Keratinocyte (primary cell): ENCODE data around the gene ZBTB1. TPM values are rescaled to one million over a fixed set of nuclear protein-coding genes. Genes with fewer than 3 reads are reported as not detected.

ENCODE experiments used
- DNase-seq: peaks from one replicate; pipeline ENCODE4 v3.0.0-alpha.2; 2011; ENCODE audit warnings: low read depth, missing footprints, low spot score
- FAIRE-seq: peaks from 2 replicates; lab custom pipeline; 2011; peaks lifted over from hg19 to GRCh38; lab: Jason Lieb, UNC
- H2AFZ ChIP-seq: 2 replicates; pipeline ENCODE4 v1.6.0; 2012; ENCODE audit warnings: low read length, control low read depth, inconsistent platforms; ENCODE audit not compliant: control insufficient read depth
- H3K27ac ChIP-seq: 2 replicates; pipeline ENCODE4 v1.5.1; 2011; ENCODE audit warnings: low read length; ENCODE audit not compliant: control insufficient read depth, insufficient read depth
- H3K27me3 ChIP-seq: 3 replicates; pipeline ENCODE4 v1.6.0; 2011; ENCODE audit warnings: low read length; ENCODE audit not compliant: control insufficient read depth, insufficient read depth; ENCODE audit errors: extremely low read depth
- H3K36me3 ChIP-seq, 2 experiments: 2 replicates in 1 of 2; 3 replicates in 1 of 2; pipeline ENCODE4 v1.5.1; 2011; ENCODE audit warnings: low read length in 2 of 2, mild to moderate bottlenecking in 1 of 2; ENCODE audit not compliant: control insufficient read depth in 2 of 2, insufficient read depth in 2 of 2; ENCODE audit errors: extremely low read depth in 1 of 2
- H3K4me1 ChIP-seq: 3 replicates; pipeline ENCODE4 v1.5.1; 2011; ENCODE audit warnings: low read length; ENCODE audit not compliant: control insufficient read depth, insufficient read depth; ENCODE audit errors: extremely low read depth
- H3K4me2 ChIP-seq: 3 replicates; pipeline ENCODE4 v1.6.0; 2011; ENCODE audit warnings: low read depth, low read length; ENCODE audit not compliant: control insufficient read depth, insufficient read depth; ENCODE audit errors: extremely low read depth
- H3K4me3 ChIP-seq, 3 experiments: fragments of 200-600 bp in 1 of 3; sonication (generic) in 1 of 3; 2 replicates in 2 of 3; 3 replicates in 1 of 3; pipeline ENCODE4 v1.5.1; 2011 to 2016; ENCODE audit warnings: low read length in 3 of 3, mild to moderate bottlenecking in 3 of 3, control low read depth in 2 of 3, inconsistent platforms in 1 of 3, low read depth in 1 of 3, mixed read lengths in 1 of 3, mixed run types in 1 of 3, moderate library complexity in 1 of 3; ENCODE audit not compliant: control insufficient read depth in 2 of 3, insufficient read depth in 2 of 3; ENCODE audit errors: extremely low read depth in 1 of 3
- H3K79me2 ChIP-seq: 2 replicates; pipeline ENCODE4 v1.6.0; 2012; ENCODE audit warnings: low read length; ENCODE audit not compliant: control insufficient read depth, insufficient read depth
- H3K9ac ChIP-seq: 3 replicates; pipeline ENCODE4 v1.6.0; 2011; ENCODE audit warnings: low read length; ENCODE audit not compliant: control insufficient read depth, insufficient read depth; ENCODE audit errors: extremely low read depth
- H3K9me1 ChIP-seq: 3 replicates; pipeline ENCODE4 v1.6.0; 2011; ENCODE audit warnings: low read length; ENCODE audit not compliant: control insufficient read depth, insufficient read depth; ENCODE audit errors: extremely low read depth
- H3K9me3 ChIP-seq: 2 replicates; pipeline ENCODE4 v1.5.1; 2012; ENCODE audit warnings: low read depth, low read length; ENCODE audit not compliant: control insufficient read depth
- H4K20me1 ChIP-seq: 3 replicates; pipeline ENCODE4 v1.6.0; 2011; ENCODE audit warnings: low read length; ENCODE audit not compliant: control insufficient read depth, insufficient read depth; ENCODE audit errors: extremely low read depth
- EZH2 ChIP-seq: IDR thresholded peaks from one replicate; pipeline ENCODE4 v1.6.1; 2012; ENCODE audit warnings: inconsistent platforms, mild to moderate bottlenecking, low read length, moderate library complexity
- dilution Hi-C: fragments of 300-500 bp; cut with MboI; formaldehyde crosslinking; loops from one replicate; pipeline ENCODE4 v1.7.0; 2020; ENCODE audit warnings: low sequenced_read_pairs; ENCODE audit not compliant: extremely low pct_ligation_motif_present
- polyA plus RNA-seq, 5 experiments: library from polyadenylated mRNA; depleted of rRNA in 3 of 5; stranded (reverse) in 3 of 5; stranded (forward) in 1 of 5; unstranded in 1 of 5; fragments of >200 nt; gene quantifications; 1 replicate in 1 of 5; 2 replicates in 3 of 5; 3 replicates in 1 of 5; pipeline versions ENCODE4 v1.2.1 to v1.2.3, GENCODE V29; 2011 to 2012; ENCODE audit warnings: missing spikeins in 2 of 5, low read depth in 1 of 5, low replicate concordance in 1 of 5
- TF ChIP-seq, protein P1 (sequence below), 3 experiments: IDR thresholded peaks in 1 of 3; conservative IDR thresholded peaks in 1 of 3; optimal IDR thresholded peaks in 1 of 3; 2 replicates in 2 of 3; 3 replicates in 1 of 3; pipeline versions ENCODE3 to v1.5.1; 2011; ENCODE audit warnings: low read length in 3 of 3, mild to moderate bottlenecking in 3 of 3, moderate library complexity in 2 of 3, control low read depth in 1 of 3, inconsistent platforms in 1 of 3; ENCODE audit not compliant: insufficient read depth in 2 of 3; ENCODE audit errors: extremely low read depth in 1 of 3

The ZBTB1 gene
- polyA plus RNA-seq, 1 donor (not counting 4 experiments of a cell fraction or from before 2014, with no cell fraction given): 40.7 TPM

DNA sequence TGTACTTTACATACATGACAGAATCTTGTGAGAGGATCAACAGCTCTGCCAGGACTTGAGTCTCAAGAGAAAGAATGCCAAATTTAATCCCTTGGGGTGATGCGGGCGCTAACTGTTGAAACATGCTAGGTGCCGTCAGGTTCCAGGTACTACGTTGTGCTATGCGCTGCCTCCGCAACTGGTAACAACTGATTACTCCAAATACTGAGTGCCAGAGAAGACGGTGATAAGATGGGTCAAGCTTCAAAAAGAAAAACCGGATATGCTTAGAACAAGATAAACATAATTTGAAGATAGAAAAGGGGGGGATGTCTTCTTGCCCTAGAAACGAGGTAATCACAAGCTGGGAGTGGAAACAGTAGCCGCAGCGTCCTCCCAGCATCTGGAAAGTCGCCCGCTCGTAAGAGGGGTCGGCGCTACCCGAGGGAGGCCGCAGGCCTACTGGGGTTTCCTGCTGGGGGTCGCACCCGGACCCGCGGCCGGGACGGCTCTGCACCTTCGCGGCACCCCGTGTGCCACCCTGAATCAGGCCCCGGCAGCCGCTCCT is 1.6 kb upstream of the ZBTB1 start:
- Histone ChIP-seq H3K4me1 (peaks cover 38% of the 10 kb centered on the region), H3K9me3 (no peaks in the 10 kb centered on the region), H3K27ac (peak overlapping the region; percentile 97), H3K9ac (peak overlapping the region; percentile 97), H4K20me1 (peaks cover 5% of the 10 kb centered on the region), H2AFZ (peak overlapping the region; percentile 74), H3K4me3 (peak overlapping the region; percentile 66 to 88 (median 79)), H3K9me1 (peaks cover 3% of the 10 kb centered on the region), H3K4me2 (peak overlapping the region; percentile 83), H3K79me2 (peaks cover 46% of the 10 kb centered on the region), H3K36me3 (peaks cover 0 to 4% of the 10 kb centered on the region in 2 experiments), H3K27me3 (no peaks in the 10 kb centered on the region)
- TF ChIP-seq, protein P1, sequence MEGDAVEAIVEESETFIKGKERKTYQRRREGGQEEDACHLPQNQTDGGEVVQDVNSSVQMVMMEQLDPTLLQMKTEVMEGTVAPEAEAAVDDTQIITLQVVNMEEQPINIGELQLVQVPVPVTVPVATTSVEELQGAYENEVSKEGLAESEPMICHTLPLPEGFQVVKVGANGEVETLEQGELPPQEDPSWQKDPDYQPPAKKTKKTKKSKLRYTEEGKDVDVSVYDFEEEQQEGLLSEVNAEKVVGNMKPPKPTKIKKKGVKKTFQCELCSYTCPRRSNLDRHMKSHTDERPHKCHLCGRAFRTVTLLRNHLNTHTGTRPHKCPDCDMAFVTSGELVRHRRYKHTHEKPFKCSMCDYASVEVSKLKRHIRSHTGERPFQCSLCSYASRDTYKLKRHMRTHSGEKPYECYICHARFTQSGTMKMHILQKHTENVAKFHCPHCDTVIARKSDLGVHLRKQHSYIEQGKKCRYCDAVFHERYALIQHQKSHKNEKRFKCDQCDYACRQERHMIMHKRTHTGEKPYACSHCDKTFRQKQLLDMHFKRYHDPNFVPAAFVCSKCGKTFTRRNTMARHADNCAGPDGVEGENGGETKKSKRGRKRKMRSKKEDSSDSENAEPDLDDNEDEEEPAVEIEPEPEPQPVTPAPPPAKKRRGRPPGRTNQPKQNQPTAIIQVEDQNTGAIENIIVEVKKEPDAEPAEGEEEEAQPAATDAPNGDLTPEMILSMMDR (optimal IDR thresholded peaks at IDR 0.05 in 1 of 3, IDR thresholded peaks at IDR 0.05 in 1 of 3, conservative IDR thresholded peaks at IDR 0.05 in 1 of 3; ENCODE audit: extremely low read depth in 1 of 3, insufficient read depth in 2 of 3, low read length in 3 of 3): no peak
- no peak for TF ChIP-seq EZH2
- FAIRE-seq (no peak), DNase-seq (no peak)
- dilution Hi-C loops: no loop called here

DNA sequence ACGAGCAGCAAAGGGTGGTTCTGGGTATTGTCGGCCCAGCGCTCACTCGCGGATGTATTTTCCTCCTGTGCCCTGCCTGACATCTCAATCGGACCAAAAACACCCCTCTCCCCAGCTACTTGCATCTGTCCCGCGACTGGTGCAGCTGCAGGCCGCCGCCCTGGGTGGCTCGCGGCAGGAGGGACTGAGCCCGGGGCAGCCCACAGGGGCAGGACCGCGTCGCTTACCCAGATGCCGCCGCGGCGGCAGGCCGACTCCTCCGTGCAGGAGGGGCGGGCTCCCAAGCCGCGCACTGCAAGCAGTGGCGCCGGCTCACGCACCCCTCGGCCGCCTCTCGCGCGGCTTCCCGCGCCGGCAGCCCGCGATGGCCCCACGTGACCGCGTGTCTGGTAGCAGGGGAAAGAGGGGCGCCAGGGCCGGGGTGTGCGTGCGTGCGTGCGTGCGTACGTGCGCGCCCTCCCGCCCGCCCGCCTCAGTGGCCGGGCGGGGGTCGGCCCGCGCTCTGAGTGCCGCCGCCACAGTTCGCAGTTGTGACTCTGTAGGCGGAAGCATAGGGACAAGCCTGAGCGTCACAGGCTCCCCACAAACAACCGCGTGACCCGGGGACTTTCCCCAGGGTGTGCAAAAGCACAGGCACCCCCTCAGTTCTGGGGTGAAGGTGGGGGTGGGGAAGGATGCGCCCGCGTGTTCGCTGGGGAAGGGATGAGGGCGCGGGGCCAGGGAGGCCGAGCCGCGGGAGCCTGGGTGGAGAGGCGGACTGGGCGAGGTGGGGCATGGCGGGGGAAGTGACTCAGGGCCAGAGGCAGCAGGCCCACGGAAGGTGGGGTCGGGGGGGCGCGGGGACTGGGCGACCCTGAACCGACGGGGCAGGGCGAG is 898 bp upstream of the ZBTB1 start, which contains the start of gene ZBTB25:
ZBTB25 (minus strand) TSS at position 405 of the 876 bp plus-strand sequence. CDS start 13,305 bp downstream, outside the sequence.
- no peak for FAIRE-seq

More for the DNA sequence above, 898 bp upstream of the ZBTB1 start, which contains the start of gene ZBTB25:
- peaks cover 43% of the 10 kb centered on the region for H3K4me1 ChIP-seq
- peak within 1 kb of the TSS; percentile 83 for H3K4me2 ChIP-seq
- peak within 1 kb of the TSS; percentile 74 for H2AFZ ChIP-seq
- peak; percentile 63 for DNase-seq
- peaks cover 0 to 4% of the 10 kb centered on the region in 2 experiments for H3K36me3 ChIP-seq
- H4K20me1 ChIP-seq: peaks cover 5% of the 10 kb centered on the region
- H3K9me3 ChIP-seq: no peaks in the 10 kb centered on the region
- H3K27ac ChIP-seq: peak within 1 kb of the TSS; percentile 97
- H3K9ac ChIP-seq: peak within 1 kb of the TSS; percentile 97
- H3K79me2 ChIP-seq: peaks cover 52% of the 10 kb centered on the region
- H3K4me3 ChIP-seq: peak within 1 kb of the TSS; percentile 66 to 88 (median 88)
- dilution Hi-C loops: no loop called here
- no peaks in the 10 kb centered on the region for H3K27me3 ChIP-seq
- TF ChIP-seq, protein P1 (optimal IDR thresholded peaks at IDR 0.05 in 1 of 3, IDR thresholded peaks at IDR 0.05 in 1 of 3, conservative IDR thresholded peaks at IDR 0.05 in 1 of 3; ENCODE audit: extremely low read depth in 1 of 3, insufficient read depth in 2 of 3, low read length in 3 of 3): no peak
- TF ChIP-seq EZH2: no peak
- peaks cover 3% of the 10 kb centered on the region for H3K9me1 ChIP-seq
